ENCODE results near the gene MKLN1. TPM values are rescaled to one million over a fixed set of nuclear protein-coding genes. Genes with fewer than 3 reads are reported as not detected.

The MKLN1 gene
- total and polyA plus RNA-seq, 2 of the 13 experiments (the other 11 are each of a cell fraction or from before 2014, with no cell fraction given), result 33.6 to 43.5 TPM

DNA sequence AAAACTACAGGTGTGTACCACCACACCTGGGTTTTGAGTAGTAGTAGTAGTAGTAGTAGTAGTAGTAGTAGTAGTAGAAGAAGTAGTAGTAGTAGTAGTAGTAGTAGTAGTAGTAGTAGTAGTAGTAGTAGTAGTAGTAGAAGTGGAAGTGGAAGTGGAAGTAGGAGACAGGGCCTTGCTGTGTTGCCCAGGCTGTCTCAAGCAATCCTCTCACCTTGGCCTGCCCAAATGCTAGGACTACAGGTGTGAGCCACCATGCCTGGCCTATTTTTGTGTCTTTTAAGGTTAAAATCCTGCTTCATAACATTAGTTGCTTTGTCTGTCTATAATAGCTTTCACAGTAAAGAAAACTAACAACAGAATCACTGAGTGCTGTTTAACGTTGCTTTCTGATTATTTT is 117.0 kb downstream of the MKLN1 start (continued):
- no peak for TF ChIP-seq RAD21 (CRISPR knock-in tag; IDR thresholded peaks at IDR 0.05)

DNA sequence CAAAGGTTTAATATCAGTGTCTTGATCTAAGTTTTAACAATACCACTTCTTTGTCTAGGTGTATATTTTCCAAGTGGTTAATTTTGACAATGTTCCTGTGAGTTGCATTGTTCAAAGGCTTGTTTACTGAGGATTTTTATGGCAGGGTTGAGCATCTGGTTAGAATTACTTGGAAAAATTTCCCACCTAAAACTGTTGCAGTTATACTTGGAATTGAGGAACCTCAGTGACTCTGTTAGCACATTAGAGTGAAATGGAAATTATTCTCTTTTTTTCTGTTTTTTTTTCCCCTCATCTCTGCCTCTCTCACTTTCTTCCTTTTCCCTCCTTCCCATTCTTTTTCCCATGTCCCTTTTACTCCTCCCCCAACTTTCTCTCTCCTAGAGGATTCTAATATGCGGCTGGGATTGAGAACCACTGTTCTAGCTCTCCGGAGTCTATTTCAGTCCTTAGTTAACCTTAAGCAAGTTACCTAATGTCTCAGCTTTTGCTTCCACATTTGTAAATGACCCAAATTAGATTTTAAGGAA is 121.8 kb downstream of the MKLN1 start:
- FAIRE-seq, result no peak
- CTCF ChIA-PET (ENCODE audit: low intra/inter-chr PET ratio, low total read pairs), result no interaction called here

More for the DNA sequence above, 121.8 kb downstream of the MKLN1 start:
- no peaks in the 10 kb centered on the region for H4K20me1 ChIP-seq (ENCODE audit: insufficient read depth, low read length)
- POLR2A ChIA-PET, result no interaction called here
- H3K4me2 ChIP-seq (ENCODE audit: low read depth, low read length), result no peak overlapping the region
- no peak for ATAC-seq
- H3K27me3 ChIP-seq (ENCODE audit: control insufficient read depth in 1 of 2, insufficient read depth in 2 of 2, low read length in 2 of 2), result no peaks in the 10 kb centered on the region
- no TSS peak for BruUV-seq (replicated peaks)
- no peak overlapping the region for H3K27ac ChIP-seq (ENCODE audit: extremely low read length, insufficient read depth, low read length)
- H3K36me3 ChIP-seq (replicated peaks in 1 of 2; ENCODE audit: control insufficient read depth in 1 of 2, insufficient read depth in 2 of 2, low read length in 2 of 2), result peaks cover 7 to 33% of the 10 kb centered on the region in 2 experiments
- in situ Hi-C loops (cut with HindIII; ENCODE audit: extremely low pct_ligation_motif_present, low pct_unique_long_range_greater_than_20kb) (no loop called here), intact Hi-C loops (cut with micrococcal nuclease; ENCODE audit: unreplicated experiment) (no loop called here)
- H3K9ac ChIP-seq (ENCODE audit: insufficient read depth, low read depth, low read length), result no peak overlapping the region
- TF ChIP-seq NBN (conservative IDR thresholded peaks at IDR 0.05) (no peak), AGO2 (optimal IDR thresholded peaks at IDR 0.05; ENCODE audit: low read depth, low read length) (peak; percentile 28), HNRNPK (IDR thresholded peaks at IDR 0.05; ENCODE audit: low read depth, low read length, poor library complexity, severe bottlenecking) (peak; percentile 68), KDM1A (CRISPR knock-in tag; IDR thresholded peaks at IDR 0.05) (no peak), GTF3A (CRISPR knock-in tag; conservative IDR thresholded peaks at IDR 0.05) (no peak), RBM39 (IDR thresholded peaks at IDR 0.05; ENCODE audit: low read depth, low read length, poor library complexity, severe bottlenecking) (no peak), ZNF883 (CRISPR knock-in tag; IDR thresholded peaks at IDR 0.05; ENCODE audit: not compliant biosample characterization) (no peak), FOXK2 (IDR thresholded peaks at IDR 0.05) (no peak)
- TF ChIP-seq, protein P1, sequence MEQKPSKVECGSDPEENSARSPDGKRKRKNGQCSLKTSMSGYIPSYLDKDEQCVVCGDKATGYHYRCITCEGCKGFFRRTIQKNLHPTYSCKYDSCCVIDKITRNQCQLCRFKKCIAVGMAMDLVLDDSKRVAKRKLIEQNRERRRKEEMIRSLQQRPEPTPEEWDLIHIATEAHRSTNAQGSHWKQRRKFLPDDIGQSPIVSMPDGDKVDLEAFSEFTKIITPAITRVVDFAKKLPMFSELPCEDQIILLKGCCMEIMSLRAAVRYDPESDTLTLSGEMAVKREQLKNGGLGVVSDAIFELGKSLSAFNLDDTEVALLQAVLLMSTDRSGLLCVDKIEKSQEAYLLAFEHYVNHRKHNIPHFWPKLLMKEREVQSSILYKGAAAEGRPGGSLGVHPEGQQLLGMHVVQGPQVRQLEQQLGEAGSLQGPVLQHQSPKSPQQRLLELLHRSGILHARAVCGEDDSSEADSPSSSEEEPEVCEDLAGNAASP (CRISPR knock-in tag; IDR thresholded peaks at IDR 0.05; ENCODE audit: borderline replicate concordance), result no peak
- TF ChIP-seq, protein P2, sequence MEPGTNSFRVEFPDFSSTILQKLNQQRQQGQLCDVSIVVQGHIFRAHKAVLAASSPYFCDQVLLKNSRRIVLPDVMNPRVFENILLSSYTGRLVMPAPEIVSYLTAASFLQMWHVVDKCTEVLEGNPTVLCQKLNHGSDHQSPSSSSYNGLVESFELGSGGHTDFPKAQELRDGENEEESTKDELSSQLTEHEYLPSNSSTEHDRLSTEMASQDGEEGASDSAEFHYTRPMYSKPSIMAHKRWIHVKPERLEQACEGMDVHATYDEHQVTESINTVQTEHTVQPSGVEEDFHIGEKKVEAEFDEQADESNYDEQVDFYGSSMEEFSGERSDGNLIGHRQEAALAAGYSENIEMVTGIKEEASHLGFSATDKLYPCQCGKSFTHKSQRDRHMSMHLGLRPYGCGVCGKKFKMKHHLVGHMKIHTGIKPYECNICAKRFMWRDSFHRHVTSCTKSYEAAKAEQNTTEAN (CRISPR knock-in tag; conservative IDR thresholded peaks at IDR 0.05), result no peak
- no peak overlapping the region for H2AFZ ChIP-seq (ENCODE audit: low read length)
- no peaks in the 10 kb centered on the region for H3K4me1 ChIP-seq (ENCODE audit: insufficient read depth, low read length)
- WGBS (ENCODE audit: low lambda C conversion rate), result 95% methylated on average over 2 of the region's 2 CpGs
- no peak for DNase-seq (ENCODE audit: low spot score)
- H3K79me2 ChIP-seq (ENCODE audit: insufficient read depth, low read length), result no peaks in the 10 kb centered on the region
- H3K4me3 ChIP-seq (replicated peaks in 1 of 3; ENCODE audit: insufficient read depth in 1 of 3, low read depth in 2 of 3, low read length in 3 of 3), result no peak overlapping the region
- no peaks in the 10 kb centered on the region for H3K9me3 ChIP-seq (ENCODE audit: low read length)

Data from HepG2 (cell line).